ENCODE data around the gene BCKDHA.

BCKDHA gene

DNA sequence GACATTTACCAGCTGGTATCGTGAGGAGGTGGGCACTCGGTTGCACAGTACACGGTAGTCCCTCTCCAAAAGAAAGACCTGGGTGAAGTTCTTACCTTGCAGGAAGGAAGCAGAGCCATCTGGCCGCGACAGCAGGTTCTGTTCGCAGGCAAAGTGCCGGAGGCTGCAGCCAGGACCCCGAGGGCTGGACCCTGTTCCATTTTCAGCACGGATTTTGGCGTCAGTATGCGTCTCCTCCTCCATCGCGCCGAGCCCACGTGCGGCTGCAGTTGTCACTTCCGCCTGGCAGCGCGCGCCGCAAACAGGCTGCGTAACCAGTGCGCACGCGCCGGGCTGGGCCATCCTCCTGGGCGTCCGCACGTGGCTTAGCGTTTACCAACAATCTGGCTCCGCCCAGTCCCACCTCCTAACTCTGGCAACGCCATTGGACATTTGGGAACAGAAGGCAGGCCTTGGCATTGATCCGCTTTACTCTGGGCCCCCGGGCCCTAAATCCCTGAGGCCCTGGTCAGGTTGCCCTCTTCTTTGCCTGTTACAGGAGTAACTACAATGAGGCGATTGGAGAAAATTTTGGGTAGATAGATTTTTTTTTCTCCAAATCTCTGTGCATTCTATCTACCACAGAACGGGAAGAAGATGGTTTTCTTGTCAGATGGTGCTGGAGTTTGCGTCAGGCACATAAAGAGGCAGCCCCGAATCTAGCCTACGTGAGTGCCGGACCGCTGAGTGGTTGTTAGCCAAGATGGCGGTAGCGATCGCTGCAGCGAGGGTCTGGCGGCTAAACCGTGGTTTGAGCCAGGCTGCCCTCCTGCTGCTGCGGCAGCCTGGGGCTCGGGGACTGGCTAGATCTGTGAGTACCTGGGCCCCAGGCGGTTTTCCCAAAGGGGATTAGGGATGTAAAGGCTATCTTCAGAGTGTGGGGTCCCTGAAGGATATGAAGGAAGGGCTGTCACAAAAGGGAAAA is at the start of gene BCKDHA, which contains the start of gene EXOSC5:
BCKDHA (plus strand) TSS at position 733 of the 964 bp plus-strand sequence; CDS start at position 743, 10 bp downstream.
EXOSC5 (minus strand) TSS at position 274 of the 964 bp plus-strand sequence; CDS start at position 243, 31 bp downstream.
- DNase-seq: peak; percentile 100

DNA sequence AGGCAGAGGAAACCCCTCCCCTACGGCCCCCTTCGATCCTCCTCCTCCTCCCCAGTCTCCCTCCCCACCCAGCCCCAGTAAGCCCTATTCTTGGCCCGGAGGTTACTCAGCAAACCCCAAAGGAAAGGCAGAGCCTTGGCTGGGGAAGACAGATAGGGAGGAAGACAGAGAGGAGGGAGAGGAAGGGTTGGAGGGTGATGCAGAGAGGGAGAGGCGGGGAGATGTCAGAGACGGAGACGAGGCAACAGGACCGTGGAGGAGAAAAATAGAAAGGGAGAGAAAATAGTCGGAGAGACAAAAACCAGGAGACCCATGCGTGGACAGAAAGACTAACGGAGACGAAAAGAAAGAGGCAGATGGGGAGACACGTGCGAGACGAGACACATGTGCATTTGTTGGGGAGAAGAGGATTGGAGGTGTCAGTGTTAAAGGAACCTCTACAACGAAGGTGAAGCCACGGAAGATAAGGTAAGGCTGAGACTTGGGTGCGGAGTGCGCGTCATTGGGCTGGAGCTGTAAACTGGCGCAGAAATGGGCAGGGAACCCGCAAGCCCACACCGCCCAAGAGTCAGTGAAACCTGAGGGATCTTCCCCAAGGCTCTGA is 46.8 kb upstream of the BCKDHA start:
- no peak for DNase-seq

DNA sequence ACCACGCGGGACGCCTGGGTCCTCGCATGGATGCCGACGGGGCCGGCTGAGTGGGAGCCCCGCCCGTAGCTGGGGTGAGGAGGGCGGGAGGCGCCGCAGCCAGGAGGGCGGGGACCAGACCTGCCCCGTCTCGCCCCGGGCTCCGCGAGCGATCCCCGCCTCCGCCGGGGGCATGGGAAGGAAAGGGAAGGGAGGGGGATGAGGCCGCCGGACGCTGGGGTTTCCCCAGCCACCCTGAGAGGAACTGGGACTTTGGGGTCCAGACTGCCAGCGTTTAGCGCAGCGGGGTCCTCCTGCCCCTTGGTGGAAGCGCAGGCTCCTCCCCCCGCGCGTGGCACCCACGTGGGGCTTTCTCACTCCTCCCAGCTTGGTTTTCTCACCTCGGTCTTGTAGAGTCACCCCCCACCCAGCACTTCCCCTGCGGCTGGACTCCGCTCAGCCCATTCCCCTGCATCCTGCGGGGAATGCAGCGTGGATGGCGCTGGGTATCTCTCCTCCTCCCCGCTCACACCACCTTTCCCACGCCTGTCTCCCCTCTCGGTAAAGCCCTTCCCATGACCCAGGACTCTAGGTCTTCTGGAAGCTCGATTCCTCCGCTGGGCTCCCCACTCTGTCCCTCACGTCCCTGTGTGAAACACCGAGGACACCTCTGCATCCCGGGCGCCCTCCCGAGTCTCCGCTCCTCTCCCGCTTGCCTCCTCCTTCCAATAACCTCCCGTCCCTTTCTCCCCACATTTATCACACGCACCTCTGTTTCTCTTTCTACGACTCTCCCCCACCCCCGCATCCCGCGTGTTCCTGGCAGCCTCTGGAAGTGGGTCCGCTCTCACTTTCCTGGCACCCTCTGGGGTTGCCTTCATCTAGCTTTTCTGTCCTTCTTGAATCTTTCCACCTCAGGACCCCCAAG is 46.0 kb upstream of the BCKDHA start:
- peak; percentile 80 for DNase-seq

DNA sequence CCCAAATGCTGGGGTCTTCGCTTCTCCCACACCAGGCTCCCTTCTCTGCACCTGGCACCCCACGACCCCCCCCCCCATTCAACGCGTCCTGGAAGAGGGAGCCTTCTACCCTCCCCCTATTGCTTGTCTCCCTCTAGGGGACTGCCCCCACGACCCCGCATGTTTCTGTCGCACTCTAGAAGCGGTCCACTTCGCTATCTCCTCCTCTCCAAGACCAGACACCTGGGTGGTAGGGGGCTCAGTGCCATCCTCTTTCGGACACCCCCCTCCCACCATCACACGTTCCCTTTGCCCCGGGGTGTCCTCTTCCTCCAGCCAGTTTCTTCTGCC is 45.4 kb upstream of the BCKDHA start:
- DNase-seq: no peak

DNA sequence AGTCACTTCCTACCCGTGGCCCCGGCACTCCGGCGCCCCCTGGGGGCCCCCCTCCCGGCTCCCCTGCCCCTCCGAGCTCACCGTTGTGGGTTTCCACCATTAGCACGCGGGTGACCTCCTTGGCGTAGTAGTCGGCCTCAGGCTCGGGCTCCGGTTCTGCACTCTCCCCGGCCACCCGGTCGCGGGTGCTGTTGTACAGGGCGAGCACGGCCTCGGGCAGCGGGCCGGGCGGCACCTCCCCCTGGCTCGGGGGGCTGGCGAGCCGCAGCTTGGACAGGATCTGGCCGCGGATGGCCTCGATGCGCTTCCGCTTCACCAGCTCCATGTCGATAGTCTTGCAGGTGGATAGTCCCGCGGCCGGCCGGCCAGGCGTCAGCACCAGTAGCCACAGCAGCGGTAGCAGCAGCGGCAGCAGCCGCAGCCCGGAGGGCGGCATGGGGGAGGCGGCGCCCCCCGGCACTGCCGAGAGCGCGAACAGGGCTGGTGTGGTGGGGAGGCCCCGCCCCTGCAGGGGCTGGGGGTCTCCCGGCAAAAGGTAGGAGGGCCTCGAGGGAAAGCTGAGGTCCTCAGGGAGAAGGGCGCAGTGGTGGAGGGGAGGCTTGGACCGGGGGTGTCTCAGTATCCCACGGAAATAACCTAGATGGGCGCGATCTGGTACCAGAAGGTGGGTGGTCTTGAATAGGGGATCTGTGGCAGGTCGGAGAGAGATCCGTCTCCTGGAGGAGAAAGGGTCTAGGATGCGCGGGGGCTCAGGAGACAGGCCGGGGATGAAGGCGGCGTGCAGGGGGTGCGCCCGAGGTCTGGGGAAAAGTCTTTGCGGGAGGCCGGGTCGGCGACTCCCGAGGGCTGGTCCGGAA is 44.8 kb upstream of the BCKDHA start:
- DNase-seq: peak; percentile 86

DNA sequence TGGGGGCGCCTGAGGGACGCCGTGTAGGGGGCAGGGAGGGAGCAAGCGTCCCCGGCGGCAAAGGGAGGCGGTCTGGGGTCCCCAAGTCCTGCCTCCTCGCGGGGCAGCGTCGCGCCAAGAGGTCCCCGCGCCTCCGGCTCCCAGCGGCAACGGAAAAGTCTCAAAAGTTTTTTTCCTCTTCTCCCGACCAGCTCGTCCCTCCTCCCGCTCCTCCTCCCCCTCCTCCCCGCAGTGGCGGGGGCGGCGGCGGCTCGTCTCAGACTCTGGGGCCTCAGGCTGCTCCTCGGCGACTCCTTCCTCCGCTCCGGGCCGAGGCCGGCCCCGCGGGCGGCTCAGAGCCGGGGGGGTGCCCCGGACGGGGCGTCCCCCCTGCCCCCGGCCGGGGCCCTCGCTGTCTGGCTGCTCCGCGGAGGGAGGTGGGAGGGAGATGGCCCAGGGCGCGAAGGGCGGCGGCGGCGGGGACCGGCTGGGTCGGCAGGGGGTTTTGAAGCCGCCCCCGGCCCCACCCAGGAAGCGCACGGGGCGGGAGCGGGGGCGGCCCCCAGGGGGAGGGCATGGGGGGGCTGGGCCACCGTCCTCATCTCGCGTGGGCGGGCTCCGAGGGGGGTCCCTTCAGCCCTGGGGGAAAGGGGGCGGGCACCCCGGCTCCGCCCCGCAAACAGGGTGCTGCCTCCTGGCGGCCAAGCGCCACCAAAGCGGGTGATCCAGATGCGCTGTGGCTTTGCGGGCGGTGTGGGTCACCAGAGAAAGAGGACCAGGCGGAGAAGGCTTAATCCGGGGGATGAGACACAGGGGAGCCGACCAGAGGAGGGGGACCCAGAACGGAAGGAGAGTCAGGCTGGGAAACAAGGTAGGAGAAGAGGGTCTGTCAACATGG is 43.9 kb upstream of the BCKDHA start, which contains the start of gene TGFB1:
TGFB1 (minus strand) TSS at position 457 of the 877 bp plus-strand sequence. CDS start 878 bp downstream, outside the sequence.
- peak; percentile 91 for DNase-seq

DNA sequence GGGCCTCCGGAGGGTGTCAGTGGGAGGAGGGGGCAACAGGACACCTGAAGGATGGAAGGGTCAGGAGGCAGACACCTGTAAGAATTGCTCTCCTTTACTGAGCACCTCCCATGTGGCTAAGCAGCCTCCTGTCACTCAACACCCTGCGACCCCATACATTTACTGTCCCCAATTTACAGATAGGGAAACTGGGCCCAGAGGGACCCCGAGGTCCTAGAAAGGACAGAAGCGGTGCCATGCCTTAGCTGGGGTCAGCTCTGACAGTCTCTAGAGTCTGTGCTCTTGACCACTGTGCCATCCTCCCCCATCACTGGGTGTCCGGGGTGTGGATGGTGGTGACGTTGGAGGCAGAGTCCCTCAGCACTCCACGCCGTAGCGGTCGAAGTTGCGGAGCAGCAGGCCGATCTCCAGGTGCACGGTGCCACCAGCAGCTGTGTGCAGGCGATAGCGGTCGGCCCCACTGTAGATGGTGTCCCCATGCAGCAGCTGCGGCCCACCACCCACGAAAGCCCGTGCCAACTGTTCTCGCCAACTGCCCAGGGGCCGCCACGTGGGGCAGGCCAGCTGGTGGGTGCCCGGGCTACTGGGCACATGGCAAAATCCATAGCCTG is 43.2 kb upstream of the BCKDHA start:
- no peak for DNase-seq

DNA sequence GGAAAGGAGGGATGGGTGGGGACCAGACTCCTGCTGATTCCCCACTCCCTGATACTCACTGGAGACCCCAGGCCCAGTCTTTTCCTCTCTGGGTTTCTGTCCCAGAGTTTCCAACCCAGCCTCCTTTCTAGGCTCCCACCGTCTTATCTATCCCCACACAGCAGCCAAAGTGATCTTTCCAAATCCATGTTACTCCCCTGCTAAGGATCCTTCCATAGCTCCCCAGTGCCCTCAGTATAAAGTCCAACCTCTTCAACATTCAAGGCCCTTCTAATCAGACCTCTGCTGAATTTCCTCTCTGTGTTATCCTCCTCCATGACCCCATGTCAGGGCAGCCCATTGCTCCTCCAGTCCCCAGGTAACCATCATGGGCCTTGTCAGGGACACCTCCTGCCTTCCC is 42.6 kb upstream of the BCKDHA start:
- no peak for DNase-seq

DNA sequence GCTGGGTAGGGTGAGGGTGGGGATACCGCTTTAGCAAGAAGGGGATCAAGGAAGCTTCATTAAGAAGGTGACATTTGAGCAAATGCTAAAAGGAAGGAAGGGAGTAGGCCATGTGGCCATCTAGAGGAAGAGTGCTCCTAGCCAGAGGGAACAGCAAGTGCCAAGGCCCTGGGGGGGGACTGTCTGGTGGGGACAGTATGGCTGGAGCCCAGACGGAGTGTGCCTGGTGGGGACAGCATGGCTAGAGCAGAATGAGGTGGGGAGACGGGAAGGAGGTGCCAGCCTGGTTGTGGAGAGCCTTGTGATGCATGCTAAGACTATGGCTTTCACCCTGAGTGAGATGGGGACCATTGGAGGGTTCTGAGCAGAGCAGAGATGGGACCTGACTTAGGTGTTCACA is 41.8 kb upstream of the BCKDHA start:
- DNase-seq: no peak

DNA sequence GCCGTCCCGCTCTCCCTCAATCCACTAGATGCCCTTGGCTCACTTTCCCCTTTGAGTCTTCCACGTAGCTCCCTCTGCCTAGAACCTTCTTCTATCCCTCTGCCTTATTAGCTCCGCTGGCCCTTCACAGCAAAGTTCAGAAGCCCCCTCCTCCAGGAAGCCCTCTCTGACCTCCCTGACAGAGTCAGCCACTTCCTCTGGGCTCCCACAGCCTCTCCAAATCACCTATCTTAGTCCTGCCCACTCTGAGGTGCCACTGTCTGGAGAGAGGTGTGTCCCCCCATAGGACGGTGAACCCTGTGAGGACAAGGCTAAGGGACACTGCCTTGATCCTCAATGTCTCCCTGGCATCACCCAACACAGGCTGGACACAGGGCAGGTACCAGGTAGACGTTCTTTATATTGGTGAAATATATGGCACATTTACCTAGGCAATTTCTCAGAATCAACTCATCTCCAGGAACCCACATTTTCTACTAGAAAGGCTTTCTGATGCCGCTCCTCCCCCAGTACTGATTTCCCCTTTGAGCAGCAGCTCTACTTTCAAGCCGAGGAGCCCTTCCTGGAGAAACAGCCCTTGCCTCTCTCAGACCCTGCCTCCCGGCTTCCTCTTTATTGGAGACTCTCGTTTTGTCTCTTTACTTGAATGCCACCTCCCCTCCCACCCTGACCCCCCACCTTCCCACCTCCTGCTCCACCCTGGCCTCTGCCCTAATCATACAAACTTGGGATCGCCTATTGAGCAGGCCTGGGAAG is 40.5 kb upstream of the BCKDHA start:
- DNase-seq: no peak

DNA sequence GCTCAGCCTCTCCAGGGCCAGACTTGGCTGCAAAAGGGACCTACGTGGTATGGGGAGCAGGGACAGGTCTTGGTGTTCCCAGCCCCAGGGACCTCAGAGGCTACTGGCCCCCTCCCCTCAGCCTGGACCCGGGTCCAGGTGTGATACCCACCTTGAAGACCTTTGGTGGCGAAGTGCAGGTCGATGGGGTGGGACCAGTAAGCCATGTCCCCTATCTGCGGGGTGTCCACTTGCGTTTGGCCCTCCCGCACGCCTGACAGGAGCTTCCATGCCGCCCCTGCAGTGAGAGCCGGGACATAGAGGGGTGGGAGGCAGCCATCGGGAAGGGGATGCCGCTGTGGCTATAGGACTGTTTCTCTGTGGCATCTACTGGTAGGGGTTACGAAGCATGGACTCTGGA is 39.9 kb upstream of the BCKDHA start:
- no peak for DNase-seq

DNA sequence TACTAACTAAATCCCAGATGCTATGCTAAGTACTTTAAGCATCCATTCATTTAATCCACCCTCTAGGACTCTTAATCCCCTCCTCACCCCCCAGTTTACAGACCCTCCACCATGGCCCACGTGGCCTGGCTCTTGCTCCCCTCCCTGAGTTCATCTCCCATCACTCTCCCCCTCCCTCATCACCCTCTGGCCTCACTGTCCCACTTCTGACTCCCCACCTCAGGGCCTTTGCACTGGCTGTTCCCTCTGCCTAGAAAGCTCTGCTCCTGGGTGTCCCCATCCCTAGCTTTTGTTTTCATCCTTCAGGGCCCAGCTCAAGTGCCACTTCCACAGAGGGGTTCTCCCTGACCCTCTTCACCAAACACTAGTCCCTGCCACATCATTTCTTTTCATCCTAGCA is 37.9 kb upstream of the BCKDHA start:
- no peak for DNase-seq

DNA sequence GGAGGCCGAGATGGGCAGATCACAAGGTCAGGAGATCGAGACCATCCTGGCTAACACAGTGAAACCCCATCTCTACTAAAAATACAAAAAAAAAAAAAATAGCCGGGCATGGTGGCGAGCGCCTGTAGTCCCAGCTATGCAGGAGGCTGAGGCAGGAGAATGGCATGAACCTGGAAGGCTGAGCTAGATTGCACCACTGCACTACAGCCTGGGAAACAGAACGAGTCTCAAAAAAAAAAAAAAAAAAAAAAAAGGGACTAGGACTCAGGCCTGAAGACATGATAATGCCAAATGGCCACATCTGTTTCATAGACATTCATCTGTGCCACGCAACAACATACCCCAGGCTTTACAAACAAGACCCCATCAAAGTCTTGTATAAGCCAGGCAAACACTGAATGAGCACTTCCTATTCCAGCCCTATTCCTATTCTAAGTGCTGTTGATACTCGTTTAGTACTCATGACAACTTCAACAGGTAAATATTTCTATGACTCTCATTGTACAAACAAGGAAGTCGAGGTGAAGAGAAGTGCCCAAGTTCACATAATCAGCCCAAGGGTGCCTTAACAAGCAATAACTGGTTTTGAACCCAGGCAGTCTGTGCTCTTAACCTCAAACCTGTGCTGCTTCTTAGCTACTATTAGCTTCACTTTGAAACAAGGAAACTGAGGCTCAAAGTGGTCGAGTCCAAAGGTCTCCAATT is 35.3 kb upstream of the BCKDHA start:
- peak; percentile 98 for DNase-seq

DNA sequence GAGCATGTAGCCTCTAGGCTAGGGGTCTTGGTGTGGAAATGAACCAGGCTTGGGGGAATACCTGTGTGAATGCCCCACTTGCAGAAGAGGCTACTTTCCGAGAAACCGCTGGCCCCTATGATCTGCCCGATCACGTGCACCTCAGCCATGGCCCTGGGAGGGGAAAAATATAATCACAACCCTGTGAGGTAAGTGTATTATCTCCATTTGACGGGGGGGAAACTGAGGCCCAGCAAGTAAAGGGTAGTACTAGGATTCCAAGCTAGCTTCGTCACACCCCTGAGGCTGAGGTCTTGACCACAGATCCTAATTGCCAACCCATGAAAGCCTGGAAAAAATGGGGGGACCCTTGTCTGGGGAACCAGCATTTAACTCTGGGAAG is 34.3 kb upstream of the BCKDHA start:
- DNase-seq: no peak

DNA sequence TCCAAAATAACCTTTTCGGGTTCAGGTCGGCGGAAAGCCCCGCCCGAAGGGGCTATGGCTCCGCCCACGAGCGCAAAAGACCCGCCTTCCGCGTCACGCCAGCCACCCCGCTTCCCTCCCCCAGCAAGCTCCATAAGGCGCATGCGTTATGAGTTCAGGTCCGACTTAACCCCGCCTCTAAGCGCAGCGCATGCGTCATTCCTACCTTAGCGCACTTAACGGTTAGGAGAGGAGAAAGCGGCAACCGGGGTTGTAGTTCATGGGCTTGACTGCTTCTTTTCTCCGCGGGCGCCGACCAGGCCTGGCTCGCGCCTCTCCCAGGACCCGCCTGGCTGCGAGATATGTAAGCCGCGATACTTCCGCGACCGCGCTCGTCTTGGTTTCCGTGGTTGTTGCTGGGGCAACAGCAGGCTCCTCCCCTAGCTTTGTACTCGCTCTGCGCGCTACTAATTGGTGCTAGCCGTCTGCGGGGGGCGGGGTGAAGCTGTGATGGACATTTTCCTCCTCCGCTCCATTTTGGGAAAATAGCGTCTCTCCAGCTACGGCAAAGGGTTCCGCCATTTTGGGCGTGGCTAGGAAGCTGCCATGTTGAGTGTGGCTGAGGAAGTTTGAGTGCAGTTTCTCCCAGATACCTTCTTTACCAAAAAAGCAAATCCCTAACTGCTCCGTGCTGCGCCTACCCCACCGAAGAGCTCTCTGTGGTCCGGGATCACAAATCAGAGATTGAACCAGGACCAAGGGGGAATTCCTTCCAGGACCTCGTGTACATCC is 33.7 kb upstream of the BCKDHA start, which contains the start of gene B9D2:
B9D2 (minus strand) TSS at position 397 of the 771 bp plus-strand sequence. CDS start 630 bp downstream, outside the sequence.
- DNase-seq: peak; percentile 100

DNA sequence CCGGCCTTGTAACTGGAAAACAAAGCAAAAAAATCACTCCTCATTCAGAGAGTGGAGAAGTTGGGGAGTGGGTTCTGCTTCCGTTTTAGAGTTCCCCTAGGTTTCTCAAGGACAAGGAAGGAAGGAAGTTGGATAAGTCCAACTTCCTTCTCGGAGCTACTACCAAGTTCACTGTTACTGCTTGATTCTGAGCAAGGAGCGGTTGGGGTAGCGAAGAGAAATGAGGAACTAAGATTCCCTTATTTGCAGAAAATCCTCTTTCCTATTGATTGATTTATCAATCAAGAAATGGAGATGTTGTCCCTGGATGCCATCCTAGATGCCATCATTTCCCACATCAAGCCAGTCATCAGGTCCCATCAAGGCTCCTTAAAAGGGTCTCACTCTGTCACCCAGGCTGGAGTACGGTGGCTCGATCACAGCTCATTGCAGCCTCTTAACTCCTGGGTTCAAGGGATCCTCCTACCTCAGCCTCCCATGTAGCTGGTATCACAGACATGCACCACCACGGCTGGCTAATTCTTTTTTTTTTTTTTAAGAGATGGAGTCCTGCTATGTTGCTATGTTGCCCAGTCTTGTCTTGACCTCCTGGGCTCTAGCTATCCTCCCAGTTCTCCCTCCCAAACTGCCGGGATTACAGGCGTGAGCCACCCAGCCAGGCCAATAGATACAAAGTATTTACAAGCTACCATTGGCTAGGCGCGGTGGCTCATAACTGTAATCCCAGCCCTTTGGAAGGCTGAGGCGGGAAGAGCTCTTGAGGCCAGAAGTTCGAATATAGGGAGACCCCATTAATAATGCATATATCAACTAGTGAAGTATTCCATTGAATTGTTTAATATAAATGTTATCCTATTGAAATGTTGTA is 32.9 kb upstream of the BCKDHA start:
- DNase-seq: peak; percentile 71

DNA sequence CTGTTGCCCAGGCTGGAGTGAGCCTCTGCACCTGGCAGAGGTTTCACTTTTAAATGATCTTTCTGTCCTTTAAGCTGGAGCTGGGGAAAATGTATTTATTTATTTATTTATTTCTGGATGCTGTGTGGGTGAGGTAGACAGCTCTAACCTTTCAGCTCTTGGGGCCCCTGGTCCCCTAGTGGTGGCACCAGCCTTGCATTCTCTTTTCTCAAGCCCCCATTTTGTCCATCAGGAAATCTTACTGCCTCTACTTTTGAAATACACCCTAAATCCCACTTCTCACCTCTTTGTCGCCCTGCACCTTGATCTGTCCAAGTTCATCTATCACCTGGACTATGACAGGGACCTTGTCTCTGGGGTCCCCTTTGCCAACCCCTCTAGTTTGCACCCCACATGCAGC is 31.5 kb upstream of the BCKDHA start:
- peak; percentile 44 for DNase-seq

Data from DMS53 (cell line).